WI38 (cell line): Measurements from ENCODE around the gene RAD23A.
"Not testable (repeated sequence)": the region's sequence is repeated elsewhere in the genome, so short reads cannot be mapped to it uniquely, and the experiment has no call there.

Source experiments
- H3K4me3 ChIP-seq: 2 replicates; pipeline ENCODE4 v1.5.1; 2011; ENCODE audit warnings: low read depth, mild to moderate bottlenecking, control low read depth, low read length
- CTCF ChIP-seq: IDR thresholded peaks from 2 replicates; pipeline ENCODE4 v1.5.1; 2012; ENCODE audit warnings: low read depth, mild to moderate bottlenecking, control low read depth, low read length

RAD23A gene

GRCh38 chr19:12913851-12914690 is 31.6 kb upstream of the RAD23A start:
- TF ChIP-seq CTCF, result no peak
- no peak overlapping the region for H3K4me3 ChIP-seq

GRCh38 chr19:12915860-12916259 is 29.8 kb upstream of the RAD23A start:
- not testable (repeated sequence) for H3K4me3 ChIP-seq

- TF ChIP-seq CTCF, result no peak
- no peak overlapping the region for H3K4me3 ChIP-seq
Observed at GRCh38 chr19:12918253-12918652, 27.4 kb upstream of the RAD23A start.

GRCh38 chr19:12921047-12921446 is 24.6 kb upstream of the RAD23A start:
- no peak for TF ChIP-seq CTCF
- H3K4me3 ChIP-seq, result no peak overlapping the region

- no peak for TF ChIP-seq CTCF
- no peak overlapping the region for H3K4me3 ChIP-seq
Observed at GRCh38 chr19:12922959-12923358, 22.7 kb upstream of the RAD23A start.

GRCh38 chr19:12924621-12925310 is 20.9 kb upstream of the RAD23A start:
- H3K4me3 ChIP-seq, result no peak overlapping the region
- TF ChIP-seq CTCF, result no peak

- no peak for TF ChIP-seq CTCF
Observed at GRCh38 chr19:12930002-12930645, 15.5 kb upstream of the RAD23A start.

More at GRCh38 chr19:12930002-12930645, 15.5 kb upstream of the RAD23A start:
- no peak overlapping the region for H3K4me3 ChIP-seq
